Esophagus squamous epithelium (tissue), 5 donors: ENCODE measurements around the gene FNDC3B. TPM values are rescaled to one million over a fixed set of nuclear protein-coding genes. Genes with fewer than 3 reads are reported as not detected.

ENCODE experiments used
- DNase-seq: peaks from one replicate; lab custom pipeline; 2025; lab: John Stamatoyannopoulos, UW
- H3K27ac ChIP-seq, 4 donors: fragments of 200-600 bp; sonication (generic); one replicate each; pipeline ENCODE4 v1.5.1; 2016 to 2019; ENCODE audit warnings: mild to moderate bottlenecking in 1 of 4
- H3K27me3 ChIP-seq, 4 donors: fragments of 200-600 bp; sonication (generic); 1 replicate in 3 of 4; 2 replicates in 1 of 4; pipeline versions ENCODE4 v1.5.1 to v1.6.0; 2017 to 2021; ENCODE audit warnings: antibody characterized with exemption in 1 of 4
- H3K36me3 ChIP-seq, 3 donors: fragments of 200-600 bp; sonication (generic); one replicate each; pipeline ENCODE4 v1.5.1; 2016 to 2019
- H3K4me1 ChIP-seq, 3 donors: fragments of 200-600 bp; sonication (generic); one replicate each; pipeline ENCODE4 v1.5.1; 2017 to 2019
- H3K4me3 ChIP-seq, 4 donors: fragments of 200-600 bp; sonication (generic); 1 replicate in 3 of 4; 2 replicates in 1 of 4; pipeline ENCODE4 v1.5.1; 2016 to 2019; ENCODE audit warnings: mild to moderate bottlenecking in 2 of 4, moderate library complexity in 1 of 4
- H3K9me3 ChIP-seq, 3 donors: fragments of 200-600 bp; sonication (generic); one replicate each; pipeline ENCODE4 v1.5.1; 2016 to 2019
- POLR2A ChIP-seq, 4 donors: fragments of 450-650 bp; IDR thresholded peaks; one replicate each; pipeline ENCODE4 v1.6.1; 2017; ENCODE audit warnings: antibody characterized with exemption in 4 of 4, mild to moderate bottlenecking in 4 of 4, moderate library complexity in 3 of 4
- WGBS, 2 donors: methylation state at CpG; one replicate each; pipeline ENCODE4 v1.1.5; 2018; 5-methylcytosine and 5-hydroxymethylcytosine counted together
- intact Hi-C: fragments of 100-400 bp; cut with DNase I; formaldehyde crosslinking; loops from one replicate; pipeline ENCODE4 v1.15.0; 2022
- total RNA-seq, 4 donors: library from RNA; depleted of rRNA; stranded (reverse); fragments of >200 nt; gene quantifications; one replicate each; pipeline ENCODE4 v1.1.0, GENCODE V29; 2016
- TF ChIP-seq, protein P1 (sequence below), 6 experiments: fragments of 450-650 bp in 4 of 6; fragments of 200-600 bp in 2 of 6; sonication (generic) in 2 of 6; IDR thresholded peaks; one replicate each; pipeline ENCODE4 v1.5.1; 2016 to 2019; ENCODE audit warnings: antibody characterized with exemption in 6 of 6, mild to moderate bottlenecking in 4 of 6, moderate library complexity in 4 of 6
- donor health status: DM: yes; HTN: yes; CAD: no.

Gene FNDC3B
- total RNA-seq, 4 donors from 2014 or later, result 7.7 to 44.3 (median 20.4) TPM

DNA sequence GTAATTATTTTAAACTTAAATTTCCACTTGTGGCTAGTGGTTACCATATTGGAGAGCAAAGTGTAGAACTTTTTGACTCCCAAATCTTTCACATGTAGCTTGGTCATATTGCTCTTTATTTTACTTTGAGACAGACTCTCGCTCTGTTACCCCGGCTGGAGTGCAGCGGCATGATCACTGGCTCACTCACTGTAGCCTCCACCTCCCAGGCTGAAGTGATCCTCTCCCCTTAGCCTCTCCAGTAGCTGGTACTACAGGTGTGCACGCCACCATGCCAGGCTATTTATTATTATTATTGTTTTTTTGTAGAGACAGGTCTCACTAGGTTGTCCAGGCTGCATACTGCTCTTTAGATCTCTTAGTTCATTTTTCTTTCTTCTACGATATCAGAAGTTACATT is 3.9 kb downstream of the FNDC3B start:
- no peak overlapping the region for H3K27ac ChIP-seq
- H3K4me3 ChIP-seq, result no peak overlapping the region
- peaks cover 4 to 73% (median 26%) of the 10 kb centered on the region in 3 donors for H3K4me1 ChIP-seq
- H3K27me3 ChIP-seq, result no peaks in the 10 kb centered on the region
- intact Hi-C loops, result no loop called here
- H3K36me3 ChIP-seq, result no peaks in the 10 kb centered on the region
- no peak for DNase-seq
- H3K9me3 ChIP-seq, result no peaks in the 10 kb centered on the region
- WGBS, 2 donors, result 89 to 91% methylated on average over 5 of the region's 5 CpGs
- TF ChIP-seq, protein P1, sequence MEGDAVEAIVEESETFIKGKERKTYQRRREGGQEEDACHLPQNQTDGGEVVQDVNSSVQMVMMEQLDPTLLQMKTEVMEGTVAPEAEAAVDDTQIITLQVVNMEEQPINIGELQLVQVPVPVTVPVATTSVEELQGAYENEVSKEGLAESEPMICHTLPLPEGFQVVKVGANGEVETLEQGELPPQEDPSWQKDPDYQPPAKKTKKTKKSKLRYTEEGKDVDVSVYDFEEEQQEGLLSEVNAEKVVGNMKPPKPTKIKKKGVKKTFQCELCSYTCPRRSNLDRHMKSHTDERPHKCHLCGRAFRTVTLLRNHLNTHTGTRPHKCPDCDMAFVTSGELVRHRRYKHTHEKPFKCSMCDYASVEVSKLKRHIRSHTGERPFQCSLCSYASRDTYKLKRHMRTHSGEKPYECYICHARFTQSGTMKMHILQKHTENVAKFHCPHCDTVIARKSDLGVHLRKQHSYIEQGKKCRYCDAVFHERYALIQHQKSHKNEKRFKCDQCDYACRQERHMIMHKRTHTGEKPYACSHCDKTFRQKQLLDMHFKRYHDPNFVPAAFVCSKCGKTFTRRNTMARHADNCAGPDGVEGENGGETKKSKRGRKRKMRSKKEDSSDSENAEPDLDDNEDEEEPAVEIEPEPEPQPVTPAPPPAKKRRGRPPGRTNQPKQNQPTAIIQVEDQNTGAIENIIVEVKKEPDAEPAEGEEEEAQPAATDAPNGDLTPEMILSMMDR (IDR thresholded peaks at IDR 0.05), result no peak
- no peak for TF ChIP-seq POLR2A (IDR thresholded peaks at IDR 0.05)

DNA sequence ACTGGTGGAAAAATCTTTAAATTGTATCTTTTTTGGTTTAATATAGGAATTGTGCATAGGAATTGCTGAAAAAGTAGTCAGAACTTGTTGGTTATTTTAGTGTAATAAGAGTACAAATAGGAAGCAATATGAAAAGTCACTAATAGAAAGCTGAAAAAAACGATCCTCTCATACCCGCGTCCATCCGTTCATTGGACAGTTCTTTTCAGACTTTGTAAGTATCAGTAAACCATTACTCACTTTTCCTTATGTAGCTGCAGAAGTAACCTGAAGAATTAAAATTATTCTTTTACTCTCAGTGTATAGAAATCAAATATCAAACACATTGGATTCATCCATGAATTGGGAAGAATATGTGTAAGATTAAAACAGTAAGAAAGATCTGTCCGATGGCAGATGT is 4.4 kb downstream of the FNDC3B start:
- H3K27me3 ChIP-seq, result no peaks in the 10 kb centered on the region
- H3K4me3 ChIP-seq, result no peak overlapping the region
- TF ChIP-seq, protein P1 (IDR thresholded peaks at IDR 0.05), result no peak
- TF ChIP-seq POLR2A (IDR thresholded peaks at IDR 0.05), result no peak
- no peaks in the 10 kb centered on the region for H3K36me3 ChIP-seq
- H3K4me1 ChIP-seq, result peaks cover 4 to 69% (median 26%) of the 10 kb centered on the region in 3 donors
- H3K9me3 ChIP-seq, result no peaks in the 10 kb centered on the region
- no peak overlapping the region for H3K27ac ChIP-seq
- intact Hi-C loops, result no loop called here
- 77 to 87% methylated on average over 5 of the region's 5 CpGs for WGBS, 2 donors
- no peak for DNase-seq

DNA sequence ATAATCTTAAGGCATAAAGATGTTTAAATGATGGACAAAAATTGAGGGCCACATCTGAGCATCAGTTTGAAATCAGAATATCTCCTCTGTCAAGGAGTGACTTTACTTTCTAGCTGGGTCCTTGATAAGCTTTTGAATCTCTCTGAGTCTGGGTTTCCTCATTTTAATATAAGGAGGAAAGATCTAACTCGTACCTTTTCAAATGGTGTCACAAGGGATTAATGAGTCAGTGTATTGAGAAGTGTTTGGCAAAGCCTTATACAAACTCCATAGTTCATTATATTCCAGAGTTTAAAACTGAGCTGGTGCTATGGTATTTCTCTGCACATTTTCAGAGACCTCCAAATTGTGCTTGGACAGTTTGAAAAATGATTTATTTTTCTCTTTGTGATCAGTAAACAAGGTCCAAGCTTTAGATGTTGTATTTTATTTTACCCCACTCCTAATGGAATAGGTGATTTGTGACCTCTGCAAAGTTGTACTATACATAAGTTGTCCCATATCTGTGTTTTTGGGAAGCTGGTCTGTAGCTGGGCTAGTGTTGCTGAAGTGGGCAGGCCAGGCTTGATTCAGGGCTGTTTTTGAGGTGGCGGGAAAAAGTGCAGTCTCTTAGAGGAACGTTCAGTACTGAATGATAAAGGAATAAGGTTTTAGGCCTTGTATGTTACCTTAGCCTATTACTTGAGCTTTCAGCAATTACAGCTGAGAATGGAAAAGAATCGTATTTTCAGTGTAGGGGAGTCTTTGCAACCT is 5.6 kb downstream of the FNDC3B start:
- H3K27ac ChIP-seq, result no peak overlapping the region
- no peak for DNase-seq
- 51 to 66% methylated on average over 4 of the region's 4 CpGs for WGBS, 2 donors
- H3K27me3 ChIP-seq, result no peaks in the 10 kb centered on the region
- H3K4me3 ChIP-seq, result no peak overlapping the region
- intact Hi-C loops, result no loop called here
- TF ChIP-seq POLR2A (IDR thresholded peaks at IDR 0.05), result no peak
- TF ChIP-seq, protein P1 (IDR thresholded peaks at IDR 0.05), result no peak
- no peaks in the 10 kb centered on the region for H3K9me3 ChIP-seq
- H3K4me1 ChIP-seq, result peaks cover 4 to 63% (median 26%) of the 10 kb centered on the region in 3 donors
- peaks cover 0 to under 1% (median 0%) of the 10 kb centered on the region in 3 donors for H3K36me3 ChIP-seq

GRCh38 chr3:172046268-172046915 is 7.0 kb downstream of the FNDC3B start:
- H3K9me3 ChIP-seq, result no peaks in the 10 kb centered on the region
- H3K4me1 ChIP-seq, result peaks cover 3 to 52% (median 26%) of the 10 kb centered on the region in 3 donors
- 73 to 74% methylated on average over 4 of the region's 4 CpGs for WGBS, 2 donors
- DNase-seq, result no peak
- H3K36me3 ChIP-seq, result peaks cover 0 to 8% (median 0%) of the 10 kb centered on the region in 3 donors
- no peak overlapping the region for H3K27ac ChIP-seq
- intact Hi-C loops, result no loop called here
- TF ChIP-seq, protein P1 (IDR thresholded peaks at IDR 0.05), result no peak
- no peak for TF ChIP-seq POLR2A (IDR thresholded peaks at IDR 0.05)
- no peaks in the 10 kb centered on the region for H3K27me3 ChIP-seq
- no peak overlapping the region for H3K4me3 ChIP-seq

DNA sequence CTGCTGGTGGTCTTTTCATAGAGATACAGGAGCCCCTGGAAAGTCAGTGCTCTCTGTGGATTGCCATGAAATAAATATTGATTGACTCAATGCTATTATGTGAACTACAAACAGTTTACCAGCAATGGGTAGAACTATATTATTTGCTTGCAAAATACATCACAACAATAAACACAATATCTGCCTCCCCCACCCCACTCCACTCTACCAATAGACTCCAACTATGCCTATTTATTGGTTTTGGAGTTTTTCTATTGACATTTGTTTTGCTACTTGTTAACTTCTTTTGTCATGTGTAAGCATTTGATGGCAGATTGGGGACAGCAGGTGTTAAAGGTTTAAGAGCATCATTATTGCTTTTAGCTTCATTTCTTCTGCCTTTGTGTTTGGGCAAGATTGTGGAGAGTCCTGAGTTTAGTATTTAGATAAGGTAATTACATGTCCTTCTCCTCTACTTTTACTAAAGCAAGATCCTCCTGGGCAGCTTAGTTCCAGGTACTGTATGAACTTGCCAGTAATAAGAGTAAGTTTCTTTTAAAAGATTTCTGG is 8.3 kb downstream of the FNDC3B start:
- H3K27me3 ChIP-seq, result no peaks in the 10 kb centered on the region
- H3K36me3 ChIP-seq, result peaks cover 0 to 15% (median 0%) of the 10 kb centered on the region in 3 donors
- TF ChIP-seq, protein P1 (IDR thresholded peaks at IDR 0.05), result no peak
- TF ChIP-seq POLR2A (IDR thresholded peaks at IDR 0.05), result no peak
- peaks cover 0 to 41% (median 16%) of the 10 kb centered on the region in 3 donors for H3K4me1 ChIP-seq
- intact Hi-C loops, result no loop called here
- no peak for DNase-seq
- H3K4me3 ChIP-seq, result no peak overlapping the region
- H3K27ac ChIP-seq, result no peak overlapping the region
- no peaks in the 10 kb centered on the region for H3K9me3 ChIP-seq
